Stimulated activated naive B cell treated with anti-CD40 and anti-IgM and Interleukin-4, amounts not matched to agents 10 μg/mL and 1 μg/mL and 100 μg/mL, for 72 hours (primary cell): Measurements from ENCODE around the gene RABIF.
"Not testable (repeated sequence)": the region's sequence is repeated elsewhere in the genome, so short reads cannot be mapped to it uniquely, and the experiment has no call there.

Source experiments
- ATAC-seq, 2 donors: fragments of 150-1000 bp; cut with Tn5 transposase; replicated peaks; 2 replicates each; pipeline ENCODE4 v1.10.0; 2021; ENCODE audit warnings: moderate library complexity in 1 of 2
- DNase-seq: peaks from one replicate; pipeline ENCODE4 v3.0.0; 2021
- H3K27ac Mint-ChIP-seq: one replicate; pipeline ENCODE4 v1.8.0; 2022; ENCODE audit warnings: mild to moderate bottlenecking, mixed read lengths
- H3K27me3 Mint-ChIP-seq, 2 donors: one replicate each; pipeline ENCODE4 v1.8.0; 2022; ENCODE audit warnings: mixed read lengths in 2 of 2
- H3K36me3 Mint-ChIP-seq, 2 donors: one replicate each; pipeline ENCODE4 v1.8.0; 2022; ENCODE audit warnings: mixed read lengths in 2 of 2, mild to moderate bottlenecking in 1 of 2
- H3K4me1 Mint-ChIP-seq, 2 donors: one replicate each; pipeline ENCODE4 v1.8.0; 2022; ENCODE audit warnings: mixed read lengths in 2 of 2, mild to moderate bottlenecking in 1 of 2
- H3K4me3 Mint-ChIP-seq, 2 donors: one replicate each; pipeline ENCODE4 v1.8.0; 2022; ENCODE audit warnings: mild to moderate bottlenecking in 2 of 2, mixed read lengths in 2 of 2, moderate library complexity in 1 of 2
- H3K9me3 Mint-ChIP-seq, 2 donors: one replicate each; pipeline ENCODE4 v1.8.0; 2022; ENCODE audit warnings: mixed read lengths in 2 of 2, mild to moderate bottlenecking in 1 of 2

RABIF gene

GRCh38 chr1:202834771-202835547 is 54.0 kb downstream of the RABIF start:
- Mint-ChIP-seq H3K36me3 (no peaks in the 10 kb centered on the region), H3K4me3 (no peak overlapping the region), H3K27me3 (peaks cover 13 to 25% of the 10 kb centered on the region in 2 donors), H3K9me3 (no peaks in the 10 kb centered on the region), H3K4me1 (peaks cover 22 to 27% of the 10 kb centered on the region in 2 donors), H3K27ac (no peak overlapping the region)
- DNase-seq, result no peak
- ATAC-seq, result peak; percentile 21 to 48

GRCh38 chr1:202831906-202832305 is 57.0 kb downstream of the RABIF start:
- H3K27me3 Mint-ChIP-seq, result peaks cover 3 to 10% of the 10 kb centered on the region in 2 donors

GRCh38 chr1:202829223-202829622 is 59.7 kb downstream of the RABIF start:
- H3K4me1 Mint-ChIP-seq, DNase-seq, ATAC-seq, H3K27ac Mint-ChIP-seq, H3K27me3 Mint-ChIP-seq, H3K4me3 Mint-ChIP-seq, H3K9me3 Mint-ChIP-seq, H3K36me3 Mint-ChIP-seq: not testable (repeated sequence)

More at GRCh38 chr1:202831906-202832305, 57.0 kb downstream of the RABIF start:
- no peak for DNase-seq
- Mint-ChIP-seq H3K27ac (no peak overlapping the region), H3K4me1 (peaks cover 16 to 22% of the 10 kb centered on the region in 2 donors), H3K9me3 (no peaks in the 10 kb centered on the region), H3K4me3 (no peak overlapping the region), H3K36me3 (no peaks in the 10 kb centered on the region)
- ATAC-seq, result no peak
